Hematopoietic multipotent progenitor cell treated with erythropoietin and hydrocortisone succinate and interleukin-3 and kit ligand, for 17 days (in vitro differentiated cells): ENCODE data around the gene GJB3.
"Not testable (repeated sequence)": the region's sequence is repeated elsewhere in the genome, so short reads cannot be mapped to it uniquely, and the experiment has no call there.

Source experiments
- DNase-seq: peaks from one replicate; pipeline ENCODE4 v3.0.0-alpha.2; 2015; ENCODE audit warnings: low spot score

Gene GJB3

GRCh38 chr1:34761176-34761761 is 19.7 kb upstream of the GJB3 start:
- DNase-seq, result no peak

GRCh38 chr1:34761776-34762307 is 19.2 kb upstream of the GJB3 start:
- DNase-seq, result no peak

GRCh38 chr1:34762474-34763141 is 18.4 kb upstream of the GJB3 start:
- DNase-seq, result no peak

GRCh38 chr1:34763142-34763781 is 17.8 kb upstream of the GJB3 start:
- no peak for DNase-seq

GRCh38 chr1:34768856-34769255 is 12.2 kb upstream of the GJB3 start:
- DNase-seq, result no peak

- DNase-seq, result no peak
These were observed 10.0 kb upstream of the GJB3 start for GRCh38 chr1:34770891-34771504.

GRCh38 chr1:34771573-34772371 is 9.2 kb upstream of the GJB3 start:
- DNase-seq, result no peak

- DNase-seq, result not testable (repeated sequence)
These were observed 7.9 kb upstream of the GJB3 start for GRCh38 chr1:34773114-34773513.

GRCh38 chr1:34774957-34775356 is 6.1 kb upstream of the GJB3 start:
- no peak for DNase-seq

GRCh38 chr1:34776911-34777310 is 4.1 kb upstream of the GJB3 start:
- DNase-seq, result no peak

GRCh38 chr1:34777519-34778321 is 3.3 kb upstream of the GJB3 start:
- DNase-seq, result no peak

- DNase-seq, result no peak
These were observed 2.6 kb upstream of the GJB3 start for GRCh38 chr1:34778381-34778780.

- no peak for DNase-seq
These were observed 2.0 kb upstream of the GJB3 start for GRCh38 chr1:34779005-34779404.

GRCh38 chr1:34779526-34779925 is 1.5 kb upstream of the GJB3 start:
- DNase-seq, result no peak

- DNase-seq, result no peak
These were observed 1.1 kb upstream of the GJB3 start for GRCh38 chr1:34779962-34780361.

GRCh38 chr1:34780528-34780927 is 486 bp upstream of the GJB3 start:
- DNase-seq, result no peak

- DNase-seq, result no peak
These were observed 904 bp downstream of the GJB3 start for GRCh38 chr1:34781844-34782391.

GRCh38 chr1:34784751-34785221 is 3.8 kb downstream of the GJB3 start:
- no peak for DNase-seq

- DNase-seq, result no peak
These were observed 4.3 kb downstream of the GJB3 start for GRCh38 chr1:34785231-34785874.

GRCh38 chr1:34785875-34786470 is 5.0 kb downstream of the GJB3 start:
- no peak for DNase-seq
